ENCODE data around the gene ZNF597.
A peak's percentile ranks its signal among the peaks of the same experiment; 100 is the strongest.

ZNF597 gene

GRCh38 chr16:3443108-3444031 is at the start of gene ZNF597, which contains the start of gene NAA60:
ZNF597 (minus strand) TSS chr16:3443504; CDS start chr16:3443153, 351 bp downstream.
NAA60 (plus strand) TSS chr16:3443680; CDS start chr16:3476228, 32,548 bp downstream.
- H3K4me3 ChIP-seq (ENCODE audit: low read depth, low read length) = peak within 1 kb of the TSS; percentile 90
- TF ChIP-seq CTCF (IDR thresholded peaks at IDR 0.05; ENCODE audit: insufficient read depth, low read depth, low read length, missing control alignments) = no peak
- DNase-seq (ENCODE audit: low read depth) = peak; percentile 93

- no peak overlapping the region for H3K4me3 ChIP-seq (ENCODE audit: low read depth, low read length)
- TF ChIP-seq CTCF (IDR thresholded peaks at IDR 0.05; ENCODE audit: insufficient read depth, low read depth, low read length, missing control alignments) = no peak
- DNase-seq (ENCODE audit: low read depth) = no peak
Measured at GRCh38 chr16:3492356-3492755, 49.1 kb upstream of the ZNF597 start.

- no peak overlapping the region for H3K4me3 ChIP-seq (ENCODE audit: low read depth, low read length)
- no peak for DNase-seq (ENCODE audit: low read depth)
- no peak for TF ChIP-seq CTCF (IDR thresholded peaks at IDR 0.05; ENCODE audit: insufficient read depth, low read depth, low read length, missing control alignments)
Measured at GRCh38 chr16:3490911-3491629, 47.8 kb upstream of the ZNF597 start.

GRCh38 chr16:3488801-3489200 is 45.5 kb upstream of the ZNF597 start:
- DNase-seq (ENCODE audit: low read depth) = no peak

GRCh38 chr16:3487521-3488410 is 44.5 kb upstream of the ZNF597 start:
- TF ChIP-seq CTCF (IDR thresholded peaks at IDR 0.05; ENCODE audit: insufficient read depth, low read depth, low read length, missing control alignments) = no peak
- no peak for DNase-seq (ENCODE audit: low read depth)
- H3K4me3 ChIP-seq (ENCODE audit: low read depth, low read length) = no peak overlapping the region

More at GRCh38 chr16:3488801-3489200, 45.5 kb upstream of the ZNF597 start:
- H3K4me3 ChIP-seq (ENCODE audit: low read depth, low read length) = no peak overlapping the region
- TF ChIP-seq CTCF (IDR thresholded peaks at IDR 0.05; ENCODE audit: insufficient read depth, low read depth, low read length, missing control alignments) = no peak

- DNase-seq (ENCODE audit: low read depth) = no peak
- no peak for TF ChIP-seq CTCF (IDR thresholded peaks at IDR 0.05; ENCODE audit: insufficient read depth, low read depth, low read length, missing control alignments)
- H3K4me3 ChIP-seq (ENCODE audit: low read depth, low read length) = no peak overlapping the region
Measured at GRCh38 chr16:3486506-3487215, 43.4 kb upstream of the ZNF597 start.

All from GM12865 (cell line).